ENCODE results near the gene VEGFC.

DNA sequence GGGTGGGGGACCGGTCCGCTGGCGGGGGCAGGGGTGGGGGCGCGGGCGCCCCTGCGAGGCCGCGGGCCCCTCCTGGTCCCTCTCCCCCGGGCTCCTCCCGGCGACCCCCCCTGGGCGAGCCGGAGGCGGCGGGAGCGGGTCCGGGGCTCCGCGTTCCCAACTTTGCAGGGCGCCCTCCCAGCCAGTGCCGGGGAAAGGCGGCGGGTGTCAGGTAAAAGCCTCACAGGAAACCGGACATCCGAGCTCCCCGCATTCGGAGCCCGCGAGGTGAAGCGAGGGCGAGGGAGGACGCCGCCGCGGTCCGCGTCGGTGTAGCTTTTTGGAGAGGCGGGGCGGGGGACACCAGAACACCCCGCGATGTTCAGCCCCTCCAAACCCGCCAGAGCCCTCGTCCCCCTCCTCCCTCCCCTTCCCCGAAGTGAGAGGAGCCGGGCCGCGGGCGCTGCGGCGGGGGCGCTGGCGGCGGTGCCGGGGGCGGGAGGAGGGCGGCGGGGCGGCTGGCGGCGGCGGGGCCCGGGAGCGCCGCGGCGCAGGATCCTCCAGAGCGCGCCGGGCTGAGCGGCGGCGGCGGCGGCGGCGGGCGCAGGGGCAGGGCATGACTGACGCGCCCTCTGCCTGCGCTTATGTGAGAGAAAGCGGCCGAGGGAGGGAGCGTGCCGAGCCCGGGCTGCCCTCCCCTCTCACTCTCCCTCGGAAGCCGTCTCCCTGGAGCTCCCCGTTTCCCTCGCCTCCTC, at the start of gene VEGFC:
- TF ChIP-seq, protein P1, sequence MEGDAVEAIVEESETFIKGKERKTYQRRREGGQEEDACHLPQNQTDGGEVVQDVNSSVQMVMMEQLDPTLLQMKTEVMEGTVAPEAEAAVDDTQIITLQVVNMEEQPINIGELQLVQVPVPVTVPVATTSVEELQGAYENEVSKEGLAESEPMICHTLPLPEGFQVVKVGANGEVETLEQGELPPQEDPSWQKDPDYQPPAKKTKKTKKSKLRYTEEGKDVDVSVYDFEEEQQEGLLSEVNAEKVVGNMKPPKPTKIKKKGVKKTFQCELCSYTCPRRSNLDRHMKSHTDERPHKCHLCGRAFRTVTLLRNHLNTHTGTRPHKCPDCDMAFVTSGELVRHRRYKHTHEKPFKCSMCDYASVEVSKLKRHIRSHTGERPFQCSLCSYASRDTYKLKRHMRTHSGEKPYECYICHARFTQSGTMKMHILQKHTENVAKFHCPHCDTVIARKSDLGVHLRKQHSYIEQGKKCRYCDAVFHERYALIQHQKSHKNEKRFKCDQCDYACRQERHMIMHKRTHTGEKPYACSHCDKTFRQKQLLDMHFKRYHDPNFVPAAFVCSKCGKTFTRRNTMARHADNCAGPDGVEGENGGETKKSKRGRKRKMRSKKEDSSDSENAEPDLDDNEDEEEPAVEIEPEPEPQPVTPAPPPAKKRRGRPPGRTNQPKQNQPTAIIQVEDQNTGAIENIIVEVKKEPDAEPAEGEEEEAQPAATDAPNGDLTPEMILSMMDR (IDR thresholded peaks at IDR 0.05), result no peak
- TF ChIP-seq POLR2A (IDR thresholded peaks at IDR 0.05), result no peak
- no peak for TF ChIP-seq POLR2AphosphoS5 (IDR thresholded peaks at IDR 0.05)
